Liver (tissue), 9 donors: ENCODE results near the gene WRNIP1. TPM values are rescaled to one million over a fixed set of nuclear protein-coding genes. Genes with fewer than 3 reads are reported as not detected.

Source experiments
- DNase-seq: peaks from one replicate; pipeline ENCODE4 v3.0.0-alpha.2; 2017; ENCODE audit warnings: low spot score
- H3K27ac ChIP-seq, 2 donors: one replicate each; pipeline ENCODE4 v1.7.0; 2013; ENCODE audit warnings: inconsistent platforms in 2 of 2, low read length in 2 of 2, control low read depth in 1 of 2, low read depth in 1 of 2, mild to moderate bottlenecking in 1 of 2
- H3K27me3 ChIP-seq, 4 donors: one replicate each; pipeline versions ENCODE4 v1.6.1 to v1.7.0; 2013; ENCODE audit warnings: low read length in 3 of 4, inconsistent platforms in 1 of 4, mild to moderate bottlenecking in 1 of 4, moderate library complexity in 1 of 4; ENCODE audit not compliant: control insufficient read depth in 4 of 4, insufficient read depth in 4 of 4
- H3K36me3 ChIP-seq, 4 donors: one replicate each; pipeline versions ENCODE4 v1.6.1 to v1.7.0; 2013; ENCODE audit warnings: low read length in 3 of 4, mild to moderate bottlenecking in 3 of 4, low read depth in 1 of 4, moderate library complexity in 1 of 4; ENCODE audit not compliant: control insufficient read depth in 4 of 4, insufficient read depth in 3 of 4
- H3K4me1 ChIP-seq, 4 donors: one replicate each; pipeline versions ENCODE4 v1.6.1 to v1.7.0; 2013; ENCODE audit warnings: low read length in 3 of 4, mild to moderate bottlenecking in 3 of 4, moderate library complexity in 1 of 4; ENCODE audit not compliant: control insufficient read depth in 4 of 4, insufficient read depth in 4 of 4
- H3K4me3 ChIP-seq, 3 donors: one replicate each; pipeline versions ENCODE4 v1.6.1 to v1.7.0; 2013; ENCODE audit warnings: low read length in 3 of 3, control low read depth in 1 of 3, low read depth in 1 of 3, mild to moderate bottlenecking in 1 of 3
- H3K9ac ChIP-seq, 2 donors: one replicate each; pipeline ENCODE4 v1.7.0; 2013; ENCODE audit warnings: low read length in 2 of 2, mild to moderate bottlenecking in 2 of 2, moderate library complexity in 2 of 2, control low read depth in 1 of 2, low read depth in 1 of 2
- H3K9me3 ChIP-seq, 4 donors: one replicate each; pipeline versions ENCODE4 v1.6.1 to v1.7.0; 2013; ENCODE audit warnings: low read length in 3 of 4; ENCODE audit not compliant: control insufficient read depth in 4 of 4
- ATF3 ChIP-seq: IDR thresholded peaks from 2 replicates; pipeline ENCODE4 v1.6.1; 2016; ENCODE audit warnings: antibody characterized with exemption
- CTCF ChIP-seq: fragments of 150-350 bp; IDR thresholded peaks from 2 replicates; pipeline ENCODE4 v1.5.1; 2017; ENCODE audit warnings: improper control_type of control experiment, low read depth, low read length; ENCODE audit not compliant: missing input control
- EGR1 ChIP-seq, 2 donors: IDR thresholded peaks; 2 replicates each; pipeline ENCODE4 v1.6.1; 2016 to 2018; ENCODE audit warnings: antibody characterized with exemption in 2 of 2, low read depth in 2 of 2
- FOXA1 ChIP-seq: IDR thresholded peaks from 2 replicates; pipeline ENCODE4 v1.6.1; 2016; ENCODE audit warnings: antibody characterized with exemption
- FOXA2 ChIP-seq: IDR thresholded peaks from 2 replicates; pipeline ENCODE4 v1.6.1; 2016; ENCODE audit warnings: antibody characterized with exemption
- GABPA ChIP-seq, 2 donors: IDR thresholded peaks in 1 of 2; conservative IDR thresholded peaks in 1 of 2; 2 replicates each; pipeline ENCODE4 v1.6.1; 2016; ENCODE audit warnings: antibody characterized with exemption in 2 of 2, mild to moderate bottlenecking in 1 of 2, moderate library complexity in 1 of 2
- HNF4G ChIP-seq: IDR thresholded peaks from 2 replicates; pipeline ENCODE4 v1.6.1; 2016; ENCODE audit warnings: antibody characterized with exemption
- JUND ChIP-seq, 2 donors: IDR thresholded peaks; 2 replicates each; pipeline ENCODE4 v1.6.1; 2016; ENCODE audit warnings: antibody characterized with exemption in 2 of 2
- NR2F2 ChIP-seq: IDR thresholded peaks from 2 replicates; pipeline ENCODE4 v1.6.1; 2016; ENCODE audit warnings: antibody characterized with exemption
- RXRA ChIP-seq, 2 donors: IDR thresholded peaks; 2 replicates each; pipeline ENCODE4 v1.6.1; 2017 to 2018; ENCODE audit warnings: antibody characterized with exemption in 2 of 2, mild to moderate bottlenecking in 1 of 2
- SP1 ChIP-seq: IDR thresholded peaks from 2 replicates; pipeline ENCODE4 v1.6.1; 2018; ENCODE audit warnings: antibody characterized with exemption, mild to moderate bottlenecking
- TAF1 ChIP-seq: conservative IDR thresholded peaks from 2 replicates; pipeline ENCODE4 v1.6.1; 2016; ENCODE audit warnings: antibody characterized with exemption, mild to moderate bottlenecking
- YY1 ChIP-seq: IDR thresholded peaks from 2 replicates; pipeline ENCODE4 v1.6.1; 2016; ENCODE audit warnings: antibody characterized with exemption, mild to moderate bottlenecking
- WGBS: extraction: QIAGEN DNeasy Blood & Tissue Kit; methylation state at CpG from one replicate; pipeline ENCODE4 v1.1.7; 2013; 5-methylcytosine and 5-hydroxymethylcytosine counted together
- polyA plus RNA-seq, 2 donors: library from polyadenylated mRNA; stranded (reverse) in 1 of 2; unstranded in 1 of 2; fragments of 200-250 nt in 1 of 2; fragments of >200 nt in 1 of 2; fragmentation: Nextera tagmentation in 1 of 2; extraction: Ambion mirVana in 1 of 2; gene quantifications; one replicate each; pipeline versions ENCODE4 v1.2.1 to v1.2.3, GENCODE V29; 2013 to 2015
- total RNA-seq, 2 donors: library from RNA; depleted of rRNA; stranded (reverse); fragments of >200 nt; gene quantifications; one replicate each; pipeline ENCODE4 v1.2.3, GENCODE V29; 2014
- TF ChIP-seq, protein P1 (sequence below): IDR thresholded peaks from 2 replicates; pipeline ENCODE4 v1.6.1; 2016; ENCODE audit warnings: antibody characterized with exemption
- TF ChIP-seq, protein P2 (sequence below): IDR thresholded peaks from 2 replicates; pipeline ENCODE4 v1.6.1; 2016; ENCODE audit warnings: antibody characterized with exemption, mild to moderate bottlenecking
- TF ChIP-seq, protein P3 (sequence below): IDR thresholded peaks from 2 replicates; pipeline ENCODE4 v1.6.1; 2016; ENCODE audit warnings: antibody characterized with exemption
- donor health status: healthy.
- donor health status: healthy.
- donor health status: healthy.
- donor health status: healthy.
- donor health status: healthy.

Gene WRNIP1
- total and polyA plus RNA-seq, 4 donors, result 10.0 to 32.7 (median 23.9) TPM

DNA sequence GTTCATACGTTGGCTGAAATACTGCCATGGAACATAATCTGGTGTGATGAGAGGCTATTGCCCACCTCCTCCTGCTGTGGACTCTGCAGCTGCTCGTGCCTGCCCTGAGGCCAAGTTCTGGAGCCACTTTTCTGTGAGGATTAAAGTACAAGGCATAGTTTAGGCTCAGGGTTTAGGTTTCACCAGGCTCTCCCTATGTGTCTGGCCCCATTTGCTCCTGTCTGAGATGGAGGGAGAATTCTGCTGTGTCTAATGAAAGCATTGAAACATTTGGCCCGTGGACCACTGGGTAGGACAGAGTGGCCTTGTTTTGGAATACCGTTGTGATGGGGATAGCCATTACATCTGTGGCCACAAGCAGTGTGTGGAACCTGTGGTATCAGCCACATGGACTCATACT is 5.9 kb downstream of the WRNIP1 start:
- TF ChIP-seq EGR1 (IDR thresholded peaks at IDR 0.05; ENCODE audit: low read depth in 2 of 2) (no peak), GABPA (IDR thresholded peaks at IDR 0.05 in 1 of 2, conservative IDR thresholded peaks at IDR 0.05 in 1 of 2) (no peak)
- TF ChIP-seq, protein P1, sequence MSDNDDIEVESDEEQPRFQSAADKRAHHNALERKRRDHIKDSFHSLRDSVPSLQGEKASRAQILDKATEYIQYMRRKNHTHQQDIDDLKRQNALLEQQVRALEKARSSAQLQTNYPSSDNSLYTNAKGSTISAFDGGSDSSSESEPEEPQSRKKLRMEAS, result no peak
- Histone ChIP-seq H3K27me3 (no peaks in the 10 kb centered on the region), H3K36me3 (peaks cover 0 to 6% (median under 1%) of the 10 kb centered on the region in 4 donors), H3K4me3 (no peak overlapping the region), H3K27ac (no peak overlapping the region), H3K9me3 (no peaks in the 10 kb centered on the region), H3K9ac (no peak overlapping the region), H3K4me1 (peaks cover 1 to 39% (median 28%) of the 10 kb centered on the region in 4 donors)
- DNase-seq, result no peak
- 94% methylated on average over 4 of the region's 4 CpGs for WGBS

- no peak overlapping the region for H3K4me3 ChIP-seq
- H3K9me3 ChIP-seq, result no peaks in the 10 kb centered on the region
- H3K9ac ChIP-seq, result no peak overlapping the region
- H3K27me3 ChIP-seq, result no peaks in the 10 kb centered on the region
- peaks cover 0 to 6% (median under 1%) of the 10 kb centered on the region in 4 donors for H3K36me3 ChIP-seq
- no peak overlapping the region for H3K27ac ChIP-seq
- peak; percentile 7 for TF ChIP-seq SP1
- TF ChIP-seq, protein P2, sequence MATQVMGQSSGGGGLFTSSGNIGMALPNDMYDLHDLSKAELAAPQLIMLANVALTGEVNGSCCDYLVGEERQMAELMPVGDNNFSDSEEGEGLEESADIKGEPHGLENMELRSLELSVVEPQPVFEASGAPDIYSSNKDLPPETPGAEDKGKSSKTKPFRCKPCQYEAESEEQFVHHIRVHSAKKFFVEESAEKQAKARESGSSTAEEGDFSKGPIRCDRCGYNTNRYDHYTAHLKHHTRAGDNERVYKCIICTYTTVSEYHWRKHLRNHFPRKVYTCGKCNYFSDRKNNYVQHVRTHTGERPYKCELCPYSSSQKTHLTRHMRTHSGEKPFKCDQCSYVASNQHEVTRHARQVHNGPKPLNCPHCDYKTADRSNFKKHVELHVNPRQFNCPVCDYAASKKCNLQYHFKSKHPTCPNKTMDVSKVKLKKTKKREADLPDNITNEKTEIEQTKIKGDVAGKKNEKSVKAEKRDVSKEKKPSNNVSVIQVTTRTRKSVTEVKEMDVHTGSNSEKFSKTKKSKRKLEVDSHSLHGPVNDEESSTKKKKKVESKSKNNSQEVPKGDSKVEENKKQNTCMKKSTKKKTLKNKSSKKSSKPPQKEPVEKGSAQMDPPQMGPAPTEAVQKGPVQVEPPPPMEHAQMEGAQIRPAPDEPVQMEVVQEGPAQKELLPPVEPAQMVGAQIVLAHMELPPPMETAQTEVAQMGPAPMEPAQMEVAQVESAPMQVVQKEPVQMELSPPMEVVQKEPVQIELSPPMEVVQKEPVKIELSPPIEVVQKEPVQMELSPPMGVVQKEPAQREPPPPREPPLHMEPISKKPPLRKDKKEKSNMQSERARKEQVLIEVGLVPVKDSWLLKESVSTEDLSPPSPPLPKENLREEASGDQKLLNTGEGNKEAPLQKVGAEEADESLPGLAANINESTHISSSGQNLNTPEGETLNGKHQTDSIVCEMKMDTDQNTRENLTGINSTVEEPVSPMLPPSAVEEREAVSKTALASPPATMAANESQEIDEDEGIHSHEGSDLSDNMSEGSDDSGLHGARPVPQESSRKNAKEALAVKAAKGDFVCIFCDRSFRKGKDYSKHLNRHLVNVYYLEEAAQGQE, result no peak
- DNase-seq, result no peak
- WGBS, result 47% methylated on average over 3 of the region's 3 CpGs
- H3K4me1 ChIP-seq, result peaks cover 0 to 23% (median 13%) of the 10 kb centered on the region in 4 donors
Measured at GRCh38 chr6:2772840-2773239, 7.6 kb downstream of the WRNIP1 start.

DNA sequence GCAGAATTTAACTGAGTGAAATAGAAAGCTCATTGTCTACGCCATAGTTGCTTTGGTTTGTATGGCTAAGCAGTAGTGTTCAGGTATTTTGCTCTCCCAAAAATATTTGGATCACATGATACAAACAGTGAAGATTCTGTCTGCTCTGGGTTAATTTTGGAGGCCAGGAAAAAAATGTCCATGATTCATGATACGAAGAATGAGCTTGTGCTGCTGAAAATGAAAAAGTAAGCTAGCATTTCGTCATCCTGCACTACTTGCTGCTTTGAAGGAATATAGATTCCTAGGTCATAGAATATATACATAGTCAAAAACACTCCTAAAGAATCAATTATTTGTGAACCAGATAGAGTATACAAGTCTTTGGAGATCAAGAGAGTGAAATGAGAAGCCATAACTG is 8.3 kb downstream of the WRNIP1 start:
- H3K36me3 ChIP-seq, result peaks cover 0 to 6% (median under 1%) of the 10 kb centered on the region in 4 donors
- no peak for DNase-seq
- no peak overlapping the region for H3K4me3 ChIP-seq
- 81% methylated on average over 3 of the region's 3 CpGs for WGBS
- H3K9ac ChIP-seq, result no peak overlapping the region
- H3K27ac ChIP-seq, result no peak overlapping the region
- no peaks in the 10 kb centered on the region for H3K27me3 ChIP-seq
- H3K9me3 ChIP-seq, result no peaks in the 10 kb centered on the region
- peaks cover 0 to 18% (median 9%) of the 10 kb centered on the region in 4 donors for H3K4me1 ChIP-seq
- TF ChIP-seq, protein P2, result no peak
- TF ChIP-seq, protein P1, result no peak
- no peak for TF ChIP-seq EGR1 (IDR thresholded peaks at IDR 0.05; ENCODE audit: low read depth in 2 of 2)
- no peak for TF ChIP-seq RXRA (IDR thresholded peaks at IDR 0.05)
- TF ChIP-seq GABPA (IDR thresholded peaks at IDR 0.05 in 1 of 2, conservative IDR thresholded peaks at IDR 0.05 in 1 of 2), result no peak
- no peak for TF ChIP-seq YY1
- TF ChIP-seq CTCF, result no peak
- TF ChIP-seq FOXA2, result no peak
- no peak for TF ChIP-seq SP1
- no peak for TF ChIP-seq TAF1
- no peak for TF ChIP-seq HNF4G
- TF ChIP-seq, protein P3, sequence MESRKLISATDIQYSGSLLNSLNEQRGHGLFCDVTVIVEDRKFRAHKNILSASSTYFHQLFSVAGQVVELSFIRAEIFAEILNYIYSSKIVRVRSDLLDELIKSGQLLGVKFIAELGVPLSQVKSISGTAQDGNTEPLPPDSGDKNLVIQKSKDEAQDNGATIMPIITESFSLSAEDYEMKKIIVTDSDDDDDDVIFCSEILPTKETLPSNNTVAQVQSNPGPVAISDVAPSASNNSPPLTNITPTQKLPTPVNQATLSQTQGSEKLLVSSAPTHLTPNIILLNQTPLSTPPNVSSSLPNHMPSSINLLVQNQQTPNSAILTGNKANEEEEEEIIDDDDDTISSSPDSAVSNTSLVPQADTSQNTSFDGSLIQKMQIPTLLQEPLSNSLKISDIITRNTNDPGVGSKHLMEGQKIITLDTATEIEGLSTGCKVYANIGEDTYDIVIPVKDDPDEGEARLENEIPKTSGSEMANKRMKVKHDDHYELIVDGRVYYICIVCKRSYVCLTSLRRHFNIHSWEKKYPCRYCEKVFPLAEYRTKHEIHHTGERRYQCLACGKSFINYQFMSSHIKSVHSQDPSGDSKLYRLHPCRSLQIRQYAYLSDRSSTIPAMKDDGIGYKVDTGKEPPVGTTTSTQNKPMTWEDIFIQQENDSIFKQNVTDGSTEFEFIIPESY, result no peak
- no peak for TF ChIP-seq ATF3
- no peak for TF ChIP-seq NR2F2
- no peak for TF ChIP-seq JUND (IDR thresholded peaks at IDR 0.05)
- TF ChIP-seq FOXA1, result no peak
